Body of pancreas (tissue), 4 donors: ENCODE results near the gene AGT.

Experiments used
- POLR2A ChIP-seq, 3 donors: fragments of 450-650 bp; IDR thresholded peaks; one replicate each; pipeline ENCODE4 v1.6.1; 2016; ENCODE audit warnings: antibody characterized with exemption in 3 of 3, mild to moderate bottlenecking in 2 of 3
- TF ChIP-seq, protein P1 (sequence below), 7 experiments: fragments of 450-650 bp in 4 of 7; fragments of 200-600 bp in 3 of 7; sonication (generic) in 3 of 7; IDR thresholded peaks; one replicate each; pipeline ENCODE4 v1.5.1; 2016 to 2019; ENCODE audit warnings: antibody characterized with exemption in 7 of 7

- TF ChIP-seq, protein P1, sequence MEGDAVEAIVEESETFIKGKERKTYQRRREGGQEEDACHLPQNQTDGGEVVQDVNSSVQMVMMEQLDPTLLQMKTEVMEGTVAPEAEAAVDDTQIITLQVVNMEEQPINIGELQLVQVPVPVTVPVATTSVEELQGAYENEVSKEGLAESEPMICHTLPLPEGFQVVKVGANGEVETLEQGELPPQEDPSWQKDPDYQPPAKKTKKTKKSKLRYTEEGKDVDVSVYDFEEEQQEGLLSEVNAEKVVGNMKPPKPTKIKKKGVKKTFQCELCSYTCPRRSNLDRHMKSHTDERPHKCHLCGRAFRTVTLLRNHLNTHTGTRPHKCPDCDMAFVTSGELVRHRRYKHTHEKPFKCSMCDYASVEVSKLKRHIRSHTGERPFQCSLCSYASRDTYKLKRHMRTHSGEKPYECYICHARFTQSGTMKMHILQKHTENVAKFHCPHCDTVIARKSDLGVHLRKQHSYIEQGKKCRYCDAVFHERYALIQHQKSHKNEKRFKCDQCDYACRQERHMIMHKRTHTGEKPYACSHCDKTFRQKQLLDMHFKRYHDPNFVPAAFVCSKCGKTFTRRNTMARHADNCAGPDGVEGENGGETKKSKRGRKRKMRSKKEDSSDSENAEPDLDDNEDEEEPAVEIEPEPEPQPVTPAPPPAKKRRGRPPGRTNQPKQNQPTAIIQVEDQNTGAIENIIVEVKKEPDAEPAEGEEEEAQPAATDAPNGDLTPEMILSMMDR (IDR thresholded peaks at IDR 0.05): no peak
- no peak for TF ChIP-seq POLR2A (IDR thresholded peaks at IDR 0.05)
Measured at GRCh38 chr1:230707732-230708630, 5.9 kb downstream of the AGT start.
